HepG2 (cell line): ENCODE data around the gene IL22RA1. TPM values are rescaled to one million over a fixed set of nuclear protein-coding genes. Genes with fewer than 3 reads are reported as not detected.
A peak's percentile ranks its signal among the peaks of the same experiment; 100 is the strongest.

Experiments
- AGO1 ChIP-seq: fragments of 200-400 bp; formaldehyde crosslinking; IDR thresholded peaks from 2 replicates; pipeline ENCODE4 v1.6.1; 2017; ENCODE audit warnings: mild to moderate bottlenecking, low read depth, low read length, moderate library complexity; ENCODE audit not compliant: poor library complexity, severe bottlenecking
- ATM ChIP-seq: fragments of 450-650 bp; IDR thresholded peaks from 2 replicates; pipeline ENCODE4 v1.7.1; 2017; ENCODE audit warnings: mild to moderate bottlenecking, borderline replicate concordance
- CEBPB ChIP-seq: IDR thresholded peaks from 2 replicates; pipeline ENCODE4 v1.6.1; 2011; ENCODE audit warnings: low read depth, low read length, improper control_type of control experiment, borderline replicate concordance
- ETV6 ChIP-seq: sonication (generic); formaldehyde crosslinking; conservative IDR thresholded peaks from 2 replicates; pipeline ENCODE4 v1.4.0; 2020; ENCODE audit warnings: missing genetic modification reagents
- FOXA3 ChIP-seq: IDR thresholded peaks from 2 replicates; pipeline ENCODE4 v1.6.1; 2016; ENCODE audit warnings: missing genetic modification reagents, missing compliant biosample characterization
- HOXA7 ChIP-seq: sonication (generic); formaldehyde crosslinking; IDR thresholded peaks from 2 replicates; pipeline ENCODE4 v1.8.1; 2022; ENCODE audit warnings: mild to moderate bottlenecking, missing genetic modification reagents, moderate library complexity
- ISL2 ChIP-seq: sonication (generic); formaldehyde crosslinking; IDR thresholded peaks from 2 replicates; pipeline ENCODE4 v1.5.0; 2020; ENCODE audit warnings: missing genetic modification reagents
- KDM4B ChIP-seq: sonication (generic); formaldehyde crosslinking; IDR thresholded peaks from 2 replicates; pipeline ENCODE4 v1.4.0; 2020; ENCODE audit warnings: missing genetic modification reagents
- MAZ ChIP-seq, 2 experiments: sonication (generic) in 1 of 2; formaldehyde crosslinking in 1 of 2; IDR thresholded peaks; 2 replicates each; pipeline versions ENCODE4 v1.5.0 to v1.6.1; 2012 to 2020; ENCODE audit warnings: low read depth in 2 of 2, mild to moderate bottlenecking in 2 of 2, borderline replicate concordance in 1 of 2, improper control_type of control experiment in 1 of 2, low read length in 1 of 2, missing genetic modification reagents in 1 of 2, moderate library complexity in 1 of 2
- MBD4 ChIP-seq: IDR thresholded peaks from 2 replicates; pipeline ENCODE4 v1.6.1; 2012; ENCODE audit warnings: low read length, inconsistent platforms, borderline replicate concordance
- MBNL3 ChIP-seq: fragments of 250-450 bp; sonication (Bioruptor Pico); conservative IDR thresholded peaks from 2 replicates; pipeline ENCODE4 v1.8.0; 2022; ENCODE audit warnings: mild to moderate bottlenecking, inconsistent platforms
- NCOA1 ChIP-seq: sonication (generic); formaldehyde crosslinking; IDR thresholded peaks from 2 replicates; pipeline ENCODE4 v1.9.0; 2021; ENCODE audit warnings: missing genetic modification reagents
- POGZ ChIP-seq: sonication (generic); formaldehyde crosslinking; IDR thresholded peaks from 2 replicates; pipeline ENCODE4 v1.4.0; 2020; ENCODE audit warnings: mild to moderate bottlenecking, missing genetic modification reagents
- POLR2A ChIP-seq, 2 experiments: IDR thresholded peaks; 2 replicates each; pipeline ENCODE4 v1.6.1; 2011; ENCODE audit warnings: low read depth in 2 of 2, low read length in 2 of 2, mild to moderate bottlenecking in 1 of 2, moderate library complexity in 1 of 2; ENCODE audit not compliant: insufficient read depth in 1 of 2
- RARG ChIP-seq: sonication (generic); formaldehyde crosslinking; IDR thresholded peaks from 2 replicates; pipeline ENCODE4 v1.4.0; 2020; ENCODE audit warnings: low read depth, mild to moderate bottlenecking, missing genetic modification reagents
- REPIN1 ChIP-seq: sonication (generic); formaldehyde crosslinking; IDR thresholded peaks from 2 replicates; pipeline ENCODE4 v1.8.0; 2022; ENCODE audit warnings: missing genetic modification reagents, low read depth, mild to moderate bottlenecking, borderline replicate concordance
- ZC3H13 ChIP-seq: sonication (generic); formaldehyde crosslinking; IDR thresholded peaks from 2 replicates; pipeline ENCODE4 v1.8.1; 2023; ENCODE audit warnings: mild to moderate bottlenecking, missing genetic modification reagents, moderate library complexity
- ZNF180 ChIP-seq: sonication (generic); formaldehyde crosslinking; IDR thresholded peaks from 2 replicates; pipeline ENCODE4 v1.4.0; 2020; ENCODE audit warnings: low read depth, missing genetic modification reagents, borderline replicate concordance
- ZNF253 ChIP-seq: sonication (generic); formaldehyde crosslinking; IDR thresholded peaks from 2 replicates; pipeline ENCODE4 v1.8.0; 2022; ENCODE audit warnings: mild to moderate bottlenecking, missing genetic modification reagents, borderline replicate concordance
- ZSCAN21 ChIP-seq: sonication (generic); formaldehyde crosslinking; IDR thresholded peaks from 2 replicates; pipeline ENCODE4 v1.8.0; 2022; ENCODE audit warnings: mild to moderate bottlenecking, missing genetic modification reagents, moderate library complexity, borderline replicate concordance
- polyA plus RNA-seq, 8 experiments: library from polyadenylated mRNA; depleted of rRNA in 3 of 8; stranded (reverse) in 7 of 8; unstranded in 1 of 8; fragments of >200 nt; fragmentation: Illumina TruSeq in 4 of 8; extraction: Trizol in 4 of 8; gene quantifications; 2 replicates each; pipeline versions ENCODE4 v1.2.1 to v1.2.3, GENCODE V29; 2011 to 2016; ENCODE audit warnings: low read depth in 4 of 8, missing spikeins in 1 of 8, mixed read lengths in 1 of 8; ENCODE audit not compliant: insufficient read depth in 1 of 8
- total RNA-seq, 5 experiments: library from RNA; depleted of rRNA; stranded (reverse); fragments of >200 nt; fragmentation: Illumina TruSeq; extraction: Trizol; gene quantifications; 2 replicates each; pipeline ENCODE4 v1.2.3, GENCODE V29; 2016; ENCODE audit warnings: low read depth in 1 of 5
- TF ChIP-seq, protein P1 (sequence below): sonication (generic); formaldehyde crosslinking; IDR thresholded peaks from 2 replicates; pipeline ENCODE4 v1.4.0; 2020; ENCODE audit warnings: missing genetic modification reagents, borderline replicate concordance
- TF ChIP-seq, protein P2 (sequence below): sonication (generic); formaldehyde crosslinking; IDR thresholded peaks from 2 replicates; pipeline ENCODE4 v1.5.0; 2020; ENCODE audit warnings: mild to moderate bottlenecking, missing genetic modification reagents
- TF ChIP-seq, protein P3 (sequence below): sonication (generic); formaldehyde crosslinking; IDR thresholded peaks from 2 replicates; pipeline ENCODE4 v1.4.0; 2020; ENCODE audit warnings: mild to moderate bottlenecking, missing genetic modification reagents
- TF ChIP-seq, protein P4 (sequence below): sonication (generic); formaldehyde crosslinking; IDR thresholded peaks from 2 replicates; pipeline ENCODE4 v1.4.0; 2020; ENCODE audit warnings: missing genetic modification reagents, borderline replicate concordance

The IL22RA1 gene
- total and polyA plus RNA-seq, 2 of the 13 experiments (the other 11 are each of a cell fraction or from before 2014, with no cell fraction given), result 4.4 to 10.2 TPM

DNA sequence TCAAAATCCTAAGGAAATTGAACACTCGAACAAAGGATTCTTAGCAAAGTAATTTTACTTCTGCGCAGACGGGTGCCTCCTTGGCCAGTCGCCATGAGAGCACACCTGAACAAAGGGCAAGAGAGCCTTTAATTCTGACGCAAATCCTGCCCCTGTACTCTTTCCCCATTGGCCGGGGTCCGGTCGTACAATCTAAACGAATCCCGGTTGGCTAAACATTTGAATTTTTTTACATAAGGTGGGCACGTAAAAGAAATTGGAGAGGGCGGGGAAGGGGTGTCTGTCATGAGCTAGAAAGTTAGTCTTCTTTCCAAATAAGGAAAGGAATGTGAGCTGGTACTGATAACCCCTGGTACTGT is 8.2 kb upstream of the IL22RA1 start (continued):
- TF ChIP-seq MAZ (IDR thresholded peaks at IDR 0.05; ENCODE audit: borderline replicate concordance, low read depth, low read length) (no peak), MAZ (CRISPR knock-in tag; IDR thresholded peaks at IDR 0.05; ENCODE audit: low read depth) (no peak), ZNF180 (CRISPR knock-in tag) (no peak), ATM (no peak), HOXA7 (CRISPR knock-in tag) (no peak), POGZ (CRISPR knock-in tag) (no peak), RARG (CRISPR knock-in tag) (no peak), NCOA1 (0 out of 2 replicates have a peak, but pooled peaks have one; percentile 28), MBNL3 (CRISPR knock-in tag) (no peak), ISL2 (CRISPR knock-in tag) (no peak), MBD4 (no peak), AGO1 (no peak), ZSCAN21 (no peak), ZC3H13 (CRISPR knock-in tag) (no peak), ZNF253 (CRISPR knock-in tag) (no peak), REPIN1 (CRISPR knock-in tag) (no peak), FOXA3 (CRISPR knock-in tag) (no peak), ETV6 (no peak), POLR2A (IDR thresholded peaks at IDR 0.05; ENCODE audit: insufficient read depth in 1 of 2, low read depth in 2 of 2, low read length in 2 of 2) (0 out of 4 replicates have a peak, but pooled peaks of 1 of the 2 experiments have one; percentile 26), CEBPB (peak; percentile 10; the same call in 1 of the 2 replicates), KDM4B (CRISPR knock-in tag) (no peak)
- TF ChIP-seq, protein P1, sequence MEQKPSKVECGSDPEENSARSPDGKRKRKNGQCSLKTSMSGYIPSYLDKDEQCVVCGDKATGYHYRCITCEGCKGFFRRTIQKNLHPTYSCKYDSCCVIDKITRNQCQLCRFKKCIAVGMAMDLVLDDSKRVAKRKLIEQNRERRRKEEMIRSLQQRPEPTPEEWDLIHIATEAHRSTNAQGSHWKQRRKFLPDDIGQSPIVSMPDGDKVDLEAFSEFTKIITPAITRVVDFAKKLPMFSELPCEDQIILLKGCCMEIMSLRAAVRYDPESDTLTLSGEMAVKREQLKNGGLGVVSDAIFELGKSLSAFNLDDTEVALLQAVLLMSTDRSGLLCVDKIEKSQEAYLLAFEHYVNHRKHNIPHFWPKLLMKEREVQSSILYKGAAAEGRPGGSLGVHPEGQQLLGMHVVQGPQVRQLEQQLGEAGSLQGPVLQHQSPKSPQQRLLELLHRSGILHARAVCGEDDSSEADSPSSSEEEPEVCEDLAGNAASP, result no peak
- TF ChIP-seq, protein P2, sequence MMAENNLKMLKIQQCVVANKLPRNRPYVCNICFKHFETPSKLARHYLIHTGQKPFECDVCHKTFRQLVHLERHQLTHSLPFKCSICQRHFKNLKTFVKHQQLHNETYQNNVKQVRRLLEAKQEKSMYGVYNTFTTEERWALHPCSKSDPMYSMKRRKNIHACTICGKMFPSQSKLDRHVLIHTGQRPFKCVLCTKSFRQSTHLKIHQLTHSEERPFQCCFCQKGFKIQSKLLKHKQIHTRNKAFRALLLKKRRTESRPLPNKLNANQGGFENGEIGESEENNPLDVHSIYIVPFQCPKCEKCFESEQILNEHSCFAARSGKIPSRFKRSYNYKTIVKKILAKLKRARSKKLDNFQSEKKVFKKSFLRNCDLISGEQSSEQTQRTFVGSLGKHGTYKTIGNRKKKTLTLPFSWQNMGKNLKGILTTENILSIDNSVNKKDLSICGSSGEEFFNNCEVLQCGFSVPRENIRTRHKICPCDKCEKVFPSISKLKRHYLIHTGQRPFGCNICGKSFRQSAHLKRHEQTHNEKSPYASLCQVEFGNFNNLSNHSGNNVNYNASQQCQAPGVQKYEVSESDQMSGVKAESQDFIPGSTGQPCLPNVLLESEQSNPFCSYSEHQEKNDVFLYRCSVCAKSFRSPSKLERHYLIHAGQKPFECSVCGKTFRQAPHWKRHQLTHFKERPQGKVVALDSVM (CRISPR knock-in tag), result no peak
- TF ChIP-seq, protein P3, sequence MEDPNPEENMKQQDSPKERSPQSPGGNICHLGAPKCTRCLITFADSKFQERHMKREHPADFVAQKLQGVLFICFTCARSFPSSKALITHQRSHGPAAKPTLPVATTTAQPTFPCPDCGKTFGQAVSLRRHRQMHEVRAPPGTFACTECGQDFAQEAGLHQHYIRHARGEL (CRISPR knock-in tag), result no peak
- TF ChIP-seq, protein P4, sequence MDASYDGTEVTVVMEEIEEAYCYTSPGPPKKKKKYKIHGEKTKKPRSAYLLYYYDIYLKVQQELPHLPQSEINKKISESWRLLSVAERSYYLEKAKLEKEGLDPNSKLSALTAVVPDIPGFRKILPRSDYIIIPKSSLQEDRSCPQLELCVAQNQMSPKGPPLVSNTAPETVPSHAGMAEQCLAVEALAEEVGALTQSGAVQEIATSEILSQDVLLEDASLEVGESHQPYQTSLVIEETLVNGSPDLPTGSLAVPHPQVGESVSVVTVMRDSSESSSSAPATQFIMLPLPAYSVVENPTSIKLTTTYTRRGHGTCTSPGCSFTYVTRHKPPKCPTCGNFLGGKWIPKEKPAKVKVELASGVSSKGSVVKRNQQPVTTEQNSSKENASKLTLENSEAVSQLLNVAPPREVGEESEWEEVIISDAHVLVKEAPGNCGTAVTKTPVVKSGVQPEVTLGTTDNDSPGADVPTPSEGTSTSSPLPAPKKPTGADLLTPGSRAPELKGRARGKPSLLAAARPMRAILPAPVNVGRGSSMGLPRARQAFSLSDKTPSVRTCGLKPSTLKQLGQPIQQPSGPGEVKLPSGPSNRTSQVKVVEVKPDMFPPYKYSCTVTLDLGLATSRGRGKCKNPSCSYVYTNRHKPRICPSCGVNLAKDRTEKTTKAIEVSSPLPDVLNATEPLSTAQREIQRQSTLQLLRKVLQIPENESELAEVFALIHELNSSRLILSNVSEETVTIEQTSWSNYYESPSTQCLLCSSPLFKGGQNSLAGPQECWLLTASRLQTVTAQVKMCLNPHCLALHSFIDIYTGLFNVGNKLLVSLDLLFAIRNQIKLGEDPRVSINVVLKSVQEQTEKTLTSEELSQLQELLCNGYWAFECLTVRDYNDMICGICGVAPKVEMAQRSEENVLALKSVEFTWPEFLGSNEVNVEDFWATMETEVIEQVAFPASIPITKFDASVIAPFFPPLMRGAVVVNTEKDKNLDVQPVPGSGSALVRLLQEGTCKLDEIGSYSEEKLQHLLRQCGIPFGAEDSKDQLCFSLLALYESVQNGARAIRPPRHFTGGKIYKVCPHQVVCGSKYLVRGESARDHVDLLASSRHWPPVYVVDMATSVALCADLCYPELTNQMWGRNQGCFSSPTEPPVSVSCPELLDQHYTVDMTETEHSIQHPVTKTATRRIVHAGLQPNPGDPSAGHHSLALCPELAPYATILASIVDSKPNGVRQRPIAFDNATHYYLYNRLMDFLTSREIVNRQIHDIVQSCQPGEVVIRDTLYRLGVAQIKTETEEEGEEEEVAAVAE (CRISPR knock-in tag), result no peak
